GM04504 (cell line): Measurements from ENCODE around the gene ARF1.
A peak's percentile ranks its signal among the peaks of the same experiment; 100 is the strongest.
"Not testable (repeated sequence)": the region's sequence is repeated elsewhere in the genome, so short reads cannot be mapped to it uniquely, and the experiment has no call there.

Experiments used
- DNase-seq: peaks from one replicate; pipeline ENCODE4 v3.0.0-alpha.2; 2012; ENCODE audit warnings: low read depth

ARF1 gene

DNA sequence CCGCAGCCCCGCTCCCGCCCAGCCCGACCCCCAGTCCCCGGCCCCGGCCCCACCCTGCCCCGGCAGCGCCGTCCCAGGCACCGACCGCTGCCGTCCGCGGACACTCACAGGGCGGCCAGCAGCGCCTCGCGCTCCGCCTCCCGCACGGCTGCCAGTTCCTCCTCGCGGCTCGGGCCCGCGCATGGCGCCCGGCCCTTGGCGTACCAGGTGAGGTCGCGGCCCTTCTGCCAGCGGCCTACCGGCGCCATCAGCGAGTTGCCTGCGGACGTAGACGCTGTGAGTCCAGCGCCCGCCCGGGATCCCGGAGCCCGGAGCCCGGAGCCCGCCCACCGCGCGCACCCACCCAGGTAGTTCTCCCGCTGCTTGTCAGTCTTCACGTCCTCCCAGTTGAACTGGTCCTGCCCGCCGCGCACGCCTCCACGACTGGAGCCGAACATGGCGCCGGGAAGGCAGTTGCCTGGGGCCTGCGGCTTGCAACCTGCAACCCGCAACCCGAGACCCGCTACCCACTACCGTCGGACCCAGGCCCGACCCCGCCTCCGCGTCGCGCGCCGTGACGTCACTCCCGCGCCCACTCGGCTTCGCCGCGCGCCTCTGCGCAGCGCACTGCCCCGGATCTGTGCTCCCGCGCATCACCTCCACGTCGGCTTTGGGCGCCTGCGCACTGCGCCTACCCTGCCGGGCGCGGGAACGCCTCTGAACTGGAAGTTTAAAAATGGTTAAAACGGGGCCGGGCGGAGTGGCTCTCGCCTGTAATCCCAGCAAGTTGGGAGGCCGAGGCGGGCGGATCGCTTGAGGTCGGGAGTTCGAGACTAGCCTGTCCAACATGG, 20.5 kb downstream of the ARF1 start, which contains the start of gene C1orf35:
Gene C1orf35 (minus strand): TSS at position 535 of the 830 bp plus-strand sequence. CDS start 98 bp downstream, at position 437.
- DNase-seq, result peak; percentile 77

DNA sequence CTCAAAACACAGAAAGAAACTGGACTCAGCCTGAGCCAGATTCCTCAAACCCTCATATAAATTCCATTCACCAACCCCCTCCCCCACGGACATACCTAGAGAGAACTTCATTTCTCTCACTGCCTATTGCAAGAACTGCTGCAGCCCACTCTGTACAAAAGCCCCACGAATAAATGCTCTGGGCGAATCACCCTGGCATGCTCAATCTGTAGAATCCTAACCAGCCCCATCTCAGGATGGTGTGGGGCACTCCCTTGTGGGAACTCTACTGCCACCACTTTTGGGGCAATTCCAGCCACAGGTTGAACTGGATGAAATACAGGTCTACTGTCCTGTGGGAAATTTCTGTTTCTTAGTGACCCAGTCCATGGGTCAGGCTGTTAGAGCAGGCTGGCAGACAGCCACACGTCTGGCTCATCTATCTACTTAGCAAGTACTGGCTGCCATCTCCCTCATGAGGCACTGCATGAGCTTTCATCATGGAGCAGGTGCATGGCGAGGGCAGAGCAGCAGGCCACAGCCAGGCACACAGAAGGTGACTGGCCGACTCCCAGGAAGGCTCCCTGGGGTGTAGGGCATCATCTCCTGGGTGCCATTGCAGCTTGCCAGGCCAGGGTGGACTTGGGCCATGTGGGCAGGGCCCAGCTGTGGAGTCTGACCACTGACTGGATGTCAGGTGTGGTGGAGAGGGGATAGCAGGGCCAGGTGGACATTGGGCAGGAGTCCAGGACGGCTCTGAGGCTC, 22.2 kb downstream of the ARF1 start:
- no peak for DNase-seq

DNA sequence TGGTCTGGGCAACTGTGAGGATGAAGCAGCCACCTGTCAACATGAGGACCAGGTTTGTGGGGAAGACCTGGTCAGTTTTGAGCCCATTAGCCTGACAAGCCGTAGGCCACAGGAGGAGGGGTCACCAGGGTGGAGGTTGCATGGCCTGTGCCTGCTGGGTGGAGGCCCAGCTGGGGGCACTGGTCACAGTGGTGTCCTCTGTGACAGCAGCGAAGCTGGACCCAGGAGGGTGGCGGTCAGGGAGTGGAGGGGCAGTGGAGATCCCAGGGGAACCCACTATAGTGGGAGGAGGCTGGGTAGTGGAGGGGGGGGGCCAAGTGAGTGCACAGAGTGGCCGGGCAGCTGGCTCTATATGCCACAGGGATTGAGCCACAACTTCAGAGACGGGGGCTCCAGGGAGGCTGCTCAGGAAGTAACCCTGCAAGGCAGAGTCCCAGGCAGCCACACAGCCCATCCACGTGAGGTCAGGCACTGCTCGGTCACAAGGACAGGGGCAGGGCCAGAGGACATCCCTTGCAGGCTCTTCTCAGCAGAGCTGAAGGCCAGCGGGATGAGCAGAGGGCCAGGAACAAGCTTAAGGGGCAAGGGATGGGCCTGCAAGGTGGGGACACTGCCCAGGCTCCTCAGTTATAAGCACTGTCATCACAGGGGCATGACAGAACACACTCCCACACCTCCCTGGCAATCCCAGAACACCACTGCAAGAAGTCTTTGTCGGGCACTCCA, 22.9 kb downstream of the ARF1 start:
- no peak for DNase-seq

DNA sequence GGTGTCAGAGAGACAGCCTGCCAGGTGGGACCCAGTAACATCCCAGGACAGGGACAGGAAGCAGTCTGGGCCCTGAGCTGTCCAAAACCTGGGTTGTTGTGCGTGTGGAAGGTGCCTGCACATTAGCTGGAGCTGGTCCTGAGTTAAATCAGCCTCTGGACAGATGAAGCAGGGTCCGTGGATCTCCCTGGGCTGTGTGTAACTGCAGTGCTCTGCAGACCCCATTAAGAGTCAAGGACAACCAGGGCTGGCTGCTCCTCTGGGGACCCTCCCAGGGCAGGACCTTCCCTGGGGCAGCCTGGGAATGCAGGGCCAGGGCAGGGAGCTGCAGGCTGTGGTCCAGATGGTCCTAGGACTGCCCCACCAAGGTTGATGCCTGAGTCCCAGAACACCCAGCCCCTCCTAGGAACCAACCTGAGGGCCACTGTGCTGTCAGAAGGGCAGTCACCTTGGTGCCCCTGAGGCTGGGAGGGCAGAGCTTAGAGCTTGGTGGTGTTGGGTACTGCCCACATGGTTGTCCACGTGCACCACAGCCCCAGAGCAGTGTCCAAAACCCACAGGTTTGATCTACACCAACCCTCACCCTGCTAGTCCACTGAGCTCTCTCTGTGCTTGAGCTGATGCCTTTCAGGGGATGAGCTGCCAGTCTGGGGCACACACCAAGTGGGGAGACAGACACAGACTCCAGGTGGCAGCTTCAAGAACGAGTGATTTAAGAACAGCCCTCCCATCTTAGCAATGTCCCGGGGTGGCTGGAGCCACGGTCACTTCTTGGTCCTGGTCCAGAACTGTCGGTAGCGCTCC, 23.7 kb downstream of the ARF1 start:
- DNase-seq, result no peak

DNA sequence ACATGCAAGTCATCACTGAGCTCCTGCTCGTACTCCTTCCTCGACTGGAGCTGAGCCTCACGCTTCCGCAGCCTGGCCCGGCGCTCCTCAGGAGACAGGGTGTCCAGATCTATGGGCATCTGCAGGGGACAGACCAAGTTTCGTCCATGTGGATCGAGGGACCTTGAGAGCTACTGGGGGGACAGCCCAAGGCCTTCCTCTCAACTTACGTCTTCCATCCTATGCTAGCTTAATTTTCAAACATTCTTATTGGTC, 24.2 kb downstream of the ARF1 start:
- DNase-seq, result no peak

DNA sequence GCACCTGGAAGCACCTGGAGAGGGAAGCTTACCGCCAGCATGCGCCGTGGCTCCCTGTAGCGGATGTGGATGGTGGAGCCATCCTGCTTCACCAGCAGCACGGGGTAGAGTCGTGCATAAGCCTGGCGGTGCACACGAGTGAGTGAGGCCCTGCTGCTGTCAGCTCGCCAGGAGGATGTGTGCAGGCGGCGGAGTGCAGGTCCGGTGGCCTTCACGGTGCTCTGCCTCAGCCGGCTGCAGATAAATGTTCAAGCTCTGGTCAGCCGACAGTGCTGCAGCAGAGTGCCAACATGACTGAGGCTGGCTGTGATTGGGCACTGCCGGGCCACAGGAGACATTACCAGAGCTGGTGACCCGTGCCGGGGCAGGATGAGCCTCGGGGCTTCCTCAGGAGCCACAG, 25.1 kb downstream of the ARF1 start:
- DNase-seq, result no peak

DNA sequence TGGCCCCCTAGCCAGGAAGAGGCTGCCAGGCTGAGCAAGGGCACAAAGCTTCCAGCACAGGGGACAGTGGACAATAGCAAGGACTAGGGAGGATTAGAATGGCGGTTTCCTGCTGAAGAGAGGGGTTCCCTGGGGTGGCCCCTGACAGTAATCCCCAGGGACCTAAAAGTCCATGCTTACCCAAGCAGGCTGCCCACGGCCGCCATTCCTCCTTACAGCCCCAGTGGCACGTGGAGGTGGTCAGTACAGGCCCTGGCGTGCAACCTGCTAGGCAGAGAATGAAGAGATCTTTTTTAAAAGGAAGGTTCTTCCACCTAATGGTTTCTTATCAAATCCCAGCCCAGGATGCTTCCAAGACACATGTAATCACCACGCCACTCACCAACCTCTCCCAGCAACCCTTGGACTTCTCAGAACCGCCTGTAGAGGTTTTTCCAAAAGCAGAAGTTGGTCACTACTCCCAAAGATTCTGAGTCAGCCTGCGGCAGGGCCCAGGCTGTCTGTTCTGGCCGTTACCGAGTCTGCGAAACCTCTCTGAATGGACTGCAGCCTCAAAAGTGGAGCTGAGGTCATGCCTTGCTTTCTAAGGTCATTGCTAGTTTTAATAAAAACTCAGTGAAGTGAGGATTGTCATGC, 25.7 kb downstream of the ARF1 start:
- no peak for DNase-seq

DNA sequence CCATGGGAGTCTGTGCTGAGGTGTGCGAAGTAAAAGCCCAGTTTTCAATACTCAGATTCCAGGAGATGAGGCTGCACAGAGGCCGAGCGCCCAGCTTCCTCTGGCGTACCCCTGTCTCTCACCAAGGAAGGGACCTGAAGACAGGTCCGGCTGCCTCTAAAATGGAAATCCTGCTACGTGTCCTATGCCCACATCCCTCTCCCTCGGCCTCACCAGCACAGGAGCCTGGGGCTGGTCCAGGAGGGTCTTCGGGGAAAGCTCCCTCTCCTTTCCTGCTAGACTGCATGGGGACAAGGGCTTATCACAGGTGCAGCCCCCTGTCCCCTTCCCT, 26.2 kb downstream of the ARF1 start:
- DNase-seq, result no peak

DNA sequence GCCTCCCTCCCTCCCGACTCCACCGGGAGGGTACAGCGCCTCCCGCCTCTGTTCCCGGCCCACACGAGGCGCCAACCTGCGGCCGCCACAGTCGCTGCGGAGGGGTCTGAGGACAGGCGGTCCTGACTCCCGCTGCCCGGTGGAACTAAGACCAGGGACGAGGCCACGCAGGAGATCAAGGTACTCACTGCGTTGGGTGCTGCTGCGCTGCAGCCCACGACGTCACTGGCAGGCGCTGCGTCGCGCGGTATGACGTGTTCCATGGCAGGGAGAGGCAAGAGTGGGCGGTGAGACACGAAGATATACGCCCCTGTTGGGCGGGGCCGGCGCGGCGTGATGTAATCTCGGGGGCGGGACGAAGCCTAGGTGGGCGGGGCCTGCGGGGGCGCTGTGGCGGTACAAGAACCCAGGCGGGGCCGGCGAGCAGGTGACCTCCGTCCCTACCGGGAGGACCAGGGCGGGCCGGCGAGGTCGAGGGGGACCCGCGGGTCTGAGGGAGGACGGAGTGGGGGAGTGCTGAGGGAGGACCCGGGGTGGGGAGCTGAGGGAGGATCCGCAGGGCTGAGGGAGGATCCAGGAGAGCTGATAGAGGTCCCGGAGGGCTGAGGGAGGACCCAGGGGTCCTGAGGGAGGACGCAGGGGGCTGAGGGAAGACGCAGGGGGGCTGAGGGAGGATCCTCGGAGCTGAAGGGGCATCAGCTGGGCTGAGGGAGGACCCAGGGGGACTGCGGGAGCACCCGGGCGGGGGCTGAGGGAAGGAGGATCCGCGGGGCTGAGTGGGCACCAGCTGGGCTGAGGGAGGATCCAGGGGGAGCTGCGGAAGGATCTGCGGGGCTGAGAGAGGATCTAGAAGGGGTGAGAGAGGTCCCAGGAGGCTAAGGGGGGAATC, 26.8 kb downstream of the ARF1 start, which contains the start of gene MRPL55:
Gene MRPL55 (minus strand): TSS at position 227 of the 889 bp plus-strand sequence. CDS start 1,039 bp downstream, outside the sequence.
- DNase-seq, result peak; percentile 88

DNA sequence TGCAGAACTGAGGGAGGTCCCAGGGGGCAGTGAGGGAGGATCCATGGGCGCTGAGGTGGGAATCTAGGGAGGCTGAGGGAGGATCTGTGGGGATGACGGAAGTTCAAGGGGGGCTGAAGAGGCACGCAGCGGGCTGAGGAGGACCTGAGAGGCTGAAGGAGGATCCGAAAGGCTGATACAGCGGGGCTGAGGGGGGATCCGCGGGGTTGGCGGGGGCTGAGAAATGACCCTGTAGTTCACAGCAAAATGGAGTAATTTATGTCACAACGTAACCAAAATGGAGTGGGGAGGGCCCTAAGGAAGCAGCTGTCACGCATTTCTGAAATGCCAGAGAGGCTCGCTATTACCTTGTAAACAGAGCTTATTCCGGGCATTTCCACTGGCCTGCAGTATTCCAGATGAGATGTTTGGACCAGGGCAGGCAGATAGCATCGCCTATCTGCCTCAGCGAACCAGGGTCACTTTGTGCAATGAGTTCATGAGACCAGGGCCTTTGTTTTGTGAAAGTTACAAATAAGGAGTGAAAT, 27.5 kb downstream of the ARF1 start:
- no peak for DNase-seq

DNA sequence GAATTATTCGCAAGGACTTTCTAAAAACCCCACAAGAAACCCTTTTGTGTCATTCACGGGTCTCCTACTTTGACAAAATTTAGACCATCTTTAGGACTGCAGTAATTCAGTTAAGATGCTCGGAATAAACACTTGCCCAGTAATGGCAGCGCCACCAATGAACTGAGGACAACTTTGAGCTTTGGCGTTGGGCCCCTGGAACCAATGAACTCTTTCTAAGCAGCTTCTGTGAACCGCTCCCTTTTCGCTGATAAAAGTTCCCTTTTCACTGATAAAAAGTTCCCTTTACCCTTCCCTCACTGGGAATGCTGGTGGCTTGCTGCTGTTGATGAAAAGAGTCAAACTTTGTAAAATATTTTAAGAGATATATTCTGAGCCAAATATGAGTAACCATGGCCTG, 28.0 kb downstream of the ARF1 start:
- DNase-seq, result no peak

DNA sequence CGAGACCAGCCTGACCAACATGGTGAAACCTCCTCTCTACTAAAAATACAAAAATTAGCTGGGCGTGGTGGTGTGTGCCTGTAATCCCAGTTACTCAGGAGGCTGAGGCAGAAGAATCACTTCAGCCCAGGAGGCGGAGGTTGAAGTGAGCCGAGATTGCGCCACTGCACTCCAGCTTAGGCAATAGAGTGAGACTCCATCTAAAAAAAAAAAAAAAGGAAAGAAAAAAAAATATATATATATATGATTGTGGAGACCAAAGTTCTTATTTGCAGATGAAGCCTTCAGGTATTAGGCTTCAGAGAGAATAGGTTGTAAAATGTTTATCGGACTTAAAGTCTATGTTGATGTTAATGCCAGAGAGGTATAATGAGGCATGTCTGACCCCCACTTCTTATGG, 28.8 kb downstream of the ARF1 start:
- DNase-seq, result not testable (repeated sequence)

DNA sequence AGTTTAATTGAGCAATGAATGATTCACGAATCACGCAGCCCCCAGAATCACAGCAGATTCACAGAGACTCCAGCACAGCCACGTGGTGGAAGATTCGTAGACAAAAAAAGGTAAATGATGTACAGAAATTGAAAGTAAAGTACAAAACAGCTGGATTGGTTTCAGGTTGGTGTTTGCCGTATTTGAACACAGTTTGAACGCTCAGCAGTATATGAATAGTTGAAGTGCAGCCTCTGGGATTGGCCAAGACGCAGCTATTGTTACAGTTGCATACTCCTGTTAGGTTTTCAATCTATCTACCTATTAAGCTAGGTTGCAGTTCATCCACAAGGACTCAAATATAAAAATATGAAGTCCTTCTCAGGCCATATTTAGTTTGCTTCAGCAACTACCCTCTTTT, 29.7 kb downstream of the ARF1 start:
- DNase-seq, result no peak

DNA sequence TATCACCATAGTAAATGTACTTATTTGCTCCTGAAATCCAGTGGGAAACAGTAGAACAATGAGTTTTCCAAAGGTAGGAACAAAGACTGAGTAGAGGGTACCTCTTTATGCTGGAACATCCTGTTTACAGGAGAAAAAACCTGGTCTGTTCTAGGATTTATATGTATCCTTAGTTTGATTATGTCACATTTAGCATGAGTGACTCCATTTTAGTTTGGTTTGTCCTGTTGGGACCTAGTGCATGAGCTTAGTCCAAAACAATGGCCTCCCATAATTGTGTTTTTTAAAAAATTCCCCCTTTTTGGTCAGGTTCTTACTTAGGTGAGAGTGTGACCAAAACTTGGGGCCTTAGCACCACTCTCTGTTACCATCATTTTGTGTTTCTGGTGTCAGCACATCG, 30.1 kb downstream of the ARF1 start:
- no peak for DNase-seq

DNA sequence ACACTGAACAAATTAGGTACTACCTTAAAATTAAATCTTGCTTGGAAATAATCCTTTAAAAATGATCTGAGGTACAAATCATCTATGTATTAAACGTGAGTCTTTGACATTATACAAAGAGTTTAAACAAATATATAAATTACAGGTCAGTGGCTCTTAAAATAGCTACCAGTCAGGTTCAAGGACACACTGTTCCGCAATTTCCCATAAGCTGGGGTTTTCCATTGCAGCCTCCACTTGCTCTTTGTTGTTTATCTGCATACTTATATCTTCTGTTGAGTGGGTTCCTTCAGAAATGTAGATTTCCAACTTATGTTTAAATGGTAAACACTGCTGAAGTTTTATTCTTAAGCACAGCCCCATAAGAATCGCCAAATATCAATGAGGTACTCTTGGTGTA, 32.3 kb downstream of the ARF1 start:
- no peak for DNase-seq

DNA sequence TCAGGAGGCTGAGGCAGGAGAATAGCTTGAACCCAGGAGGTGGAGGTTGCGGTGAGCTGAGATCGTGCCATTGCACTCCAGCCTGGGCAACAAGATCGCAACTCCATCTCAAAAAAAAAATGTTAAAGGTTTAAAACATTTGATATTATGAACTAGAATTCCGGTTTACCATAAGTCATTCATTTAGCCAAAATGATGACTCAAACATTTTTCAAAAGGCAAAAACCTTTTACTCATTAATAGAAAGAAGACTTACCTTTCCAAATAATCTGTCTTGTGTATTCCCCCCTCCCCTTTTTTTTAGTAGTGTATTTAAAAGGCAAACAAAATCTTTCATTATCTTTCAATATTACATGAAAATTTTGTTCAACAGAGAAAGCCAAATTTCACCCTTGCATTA, 34.8 kb downstream of the ARF1 start:
- no peak for DNase-seq

DNA sequence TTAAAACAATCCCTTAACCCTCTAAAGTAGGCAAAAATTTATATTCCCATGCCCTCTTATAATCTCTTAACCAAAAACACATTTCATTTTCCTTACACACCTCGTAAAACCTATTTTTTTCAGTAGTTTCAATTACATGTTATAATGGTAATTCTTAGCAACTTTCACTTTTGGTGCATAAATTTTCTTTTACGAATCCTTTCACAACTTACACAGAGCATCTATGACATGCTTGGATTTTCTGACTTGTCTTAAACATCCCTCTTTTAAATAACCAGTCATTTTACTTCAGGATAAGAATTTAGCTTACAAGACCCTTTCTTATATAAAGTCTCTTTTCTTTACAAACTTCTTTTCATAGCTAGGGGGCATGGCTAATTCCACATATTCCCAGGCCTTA, 35.5 kb downstream of the ARF1 start:
- no peak for DNase-seq

DNA sequence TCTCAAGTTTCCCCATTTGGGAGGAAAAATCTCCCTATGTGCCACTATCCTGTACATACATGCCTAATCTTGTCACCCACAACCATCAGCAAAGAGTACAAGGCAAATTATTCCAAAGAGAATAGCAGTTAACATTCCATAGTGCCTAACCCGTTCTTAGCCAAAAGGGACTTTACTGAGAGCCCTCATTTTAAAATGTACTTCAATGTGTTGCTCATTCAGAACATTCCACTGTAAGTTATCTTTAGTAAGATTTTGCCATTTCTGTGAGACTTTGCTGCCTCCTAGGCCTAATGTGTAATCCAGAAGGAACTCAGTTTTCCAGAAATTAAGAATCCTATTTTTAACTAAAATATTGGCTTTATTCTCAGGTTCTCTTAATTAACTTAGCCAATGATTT, 37.8 kb downstream of the ARF1 start:
- no peak for DNase-seq

DNA sequence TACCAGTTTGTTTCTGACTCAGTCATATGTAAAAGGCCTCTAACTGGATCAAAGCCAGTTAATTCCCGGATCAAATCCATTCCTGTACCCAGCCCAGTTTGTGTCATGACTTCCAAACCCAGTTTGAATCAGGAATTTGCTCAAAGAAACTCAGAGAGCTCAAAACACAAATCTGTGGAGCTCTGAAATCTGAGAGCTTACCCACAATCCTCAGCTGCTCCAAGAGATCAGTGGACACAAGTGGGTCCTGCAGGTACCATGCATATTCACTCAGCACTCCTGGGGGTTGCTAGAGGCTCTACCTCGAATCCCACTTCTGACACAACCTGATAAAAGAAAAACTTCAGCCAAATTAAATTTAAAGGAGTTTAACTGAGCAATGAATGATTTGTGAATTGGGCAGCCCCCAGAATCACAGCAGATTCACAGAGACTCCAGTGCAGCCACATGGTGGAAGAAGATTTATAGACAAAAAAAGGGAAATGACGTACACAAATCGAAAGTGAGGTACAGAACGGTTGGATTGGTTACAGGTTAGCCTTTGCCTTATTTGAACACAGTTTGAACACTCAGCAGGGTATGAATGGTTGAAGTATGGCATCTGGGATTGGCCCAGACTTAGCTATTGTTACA, 38.5 kb downstream of the ARF1 start:
- DNase-seq, result no peak

DNA sequence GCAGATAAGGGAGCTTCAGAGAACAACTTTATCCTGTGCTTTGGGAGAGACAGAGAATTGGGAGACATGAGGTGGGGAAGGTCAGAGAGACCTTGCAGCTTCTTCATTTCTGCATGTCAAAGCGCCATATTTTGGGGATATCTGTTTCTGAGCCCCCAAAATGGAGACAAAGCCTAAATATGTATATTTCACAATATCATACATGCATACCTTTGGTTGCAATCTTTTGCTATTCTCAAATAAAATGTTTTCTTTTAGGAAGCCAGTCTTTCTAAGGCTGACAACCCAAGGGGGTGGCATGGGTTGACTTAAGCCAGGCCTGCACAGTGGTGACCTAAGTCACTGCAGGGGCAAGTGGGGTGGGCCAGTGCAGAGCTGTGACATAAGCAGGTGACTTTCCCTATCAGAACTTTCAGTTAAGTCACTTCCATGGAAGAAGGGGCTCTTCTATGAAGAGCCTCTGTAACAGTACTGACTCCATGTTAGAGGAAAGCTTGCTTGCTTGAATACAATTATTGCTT, 40.5 kb downstream of the ARF1 start:
- no peak for DNase-seq
